DND-41 (cell line): Measurements from ENCODE around the gene SLC38A10.

ENCODE experiments used
- EZH2 ChIP-seq: IDR thresholded peaks from 3 replicates; pipeline ENCODE4 v1.6.1; 2012; ENCODE audit warnings: borderline replicate concordance, low read depth, mild to moderate bottlenecking, moderate library complexity, low read length, inconsistent platforms; ENCODE audit not compliant: severe bottlenecking
- TF ChIP-seq, protein P1 (sequence below): IDR thresholded peaks from 2 replicates; pipeline ENCODE4 v1.5.1; 2012; ENCODE audit warnings: borderline replicate concordance, low read length, moderate library complexity, mild to moderate bottlenecking; ENCODE audit not compliant: poor library complexity, severe bottlenecking; ENCODE audit errors: extremely low read depth

DNA sequence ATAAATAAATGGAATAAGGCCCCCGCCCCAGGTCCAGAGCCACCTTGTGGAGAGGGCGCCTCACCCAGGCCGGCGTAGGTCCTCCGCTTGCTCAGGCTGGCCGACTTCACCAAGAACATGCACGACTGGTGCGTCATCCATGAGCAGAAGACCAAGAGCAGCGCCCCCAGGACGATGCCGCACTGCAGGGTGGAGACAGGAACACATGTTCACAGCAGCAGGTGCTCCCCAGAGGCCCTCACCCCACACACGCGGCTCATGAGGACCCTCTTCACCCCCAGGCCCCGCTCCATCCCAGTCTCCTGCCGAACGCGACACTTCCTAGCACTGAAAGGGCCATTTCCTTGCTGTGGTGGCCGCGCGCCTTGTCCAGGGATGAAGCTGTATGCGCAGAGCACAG is 5.5 kb downstream of the SLC38A10 start:
- TF ChIP-seq, protein P1, sequence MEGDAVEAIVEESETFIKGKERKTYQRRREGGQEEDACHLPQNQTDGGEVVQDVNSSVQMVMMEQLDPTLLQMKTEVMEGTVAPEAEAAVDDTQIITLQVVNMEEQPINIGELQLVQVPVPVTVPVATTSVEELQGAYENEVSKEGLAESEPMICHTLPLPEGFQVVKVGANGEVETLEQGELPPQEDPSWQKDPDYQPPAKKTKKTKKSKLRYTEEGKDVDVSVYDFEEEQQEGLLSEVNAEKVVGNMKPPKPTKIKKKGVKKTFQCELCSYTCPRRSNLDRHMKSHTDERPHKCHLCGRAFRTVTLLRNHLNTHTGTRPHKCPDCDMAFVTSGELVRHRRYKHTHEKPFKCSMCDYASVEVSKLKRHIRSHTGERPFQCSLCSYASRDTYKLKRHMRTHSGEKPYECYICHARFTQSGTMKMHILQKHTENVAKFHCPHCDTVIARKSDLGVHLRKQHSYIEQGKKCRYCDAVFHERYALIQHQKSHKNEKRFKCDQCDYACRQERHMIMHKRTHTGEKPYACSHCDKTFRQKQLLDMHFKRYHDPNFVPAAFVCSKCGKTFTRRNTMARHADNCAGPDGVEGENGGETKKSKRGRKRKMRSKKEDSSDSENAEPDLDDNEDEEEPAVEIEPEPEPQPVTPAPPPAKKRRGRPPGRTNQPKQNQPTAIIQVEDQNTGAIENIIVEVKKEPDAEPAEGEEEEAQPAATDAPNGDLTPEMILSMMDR, result no peak
- TF ChIP-seq EZH2, result no peak
